Endothelial cell of umbilical vein (primary cell): ENCODE data around the gene VCAN. TPM values are rescaled to one million over a fixed set of nuclear protein-coding genes. Genes with fewer than 3 reads are reported as not detected.

ENCODE experiments used
- BruUV-seq: library from RNA; stranded (reverse); fragments of 400-500 nt; replicated peaks from 2 replicates; lab custom pipeline; 2021; lab: Mats Ljungman, UMichigan
- CTCF ChIA-PET: fragments of 300-600, 350-600 bp; sonication (Branson Sonifier 250); formaldehyde crosslinking; loops from one replicate; lab custom pipeline; 2021; ENCODE audit warnings: antibody characterized with exemption, inconsistent platforms; lab: Charles Lee
- POLR2A ChIA-PET: fragments of 300-600, 350-600 bp; sonication (Branson Sonifier 250); formaldehyde crosslinking; loops from one replicate; lab custom pipeline; 2021; ENCODE audit warnings: antibody characterized with exemption, inconsistent platforms; lab: Charles Lee
- DNase-seq: peaks from one replicate; pipeline ENCODE4 v3.0.0-alpha.2; 2011; ENCODE audit warnings: low read depth, low spot score
- FAIRE-seq: peaks from 2 replicates; lab custom pipeline; 2011; peaks lifted over from hg19 to GRCh38; lab: Jason Lieb, UNC
- H2AFZ ChIP-seq: 2 replicates; pipeline ENCODE4 v1.6.0; 2012; ENCODE audit warnings: low read depth, low read length, control low read depth, inconsistent platforms
- H3K27ac ChIP-seq: 2 replicates; pipeline ENCODE4 v1.5.1; 2011; ENCODE audit warnings: low read depth, mild to moderate bottlenecking, control low read depth, low read length, moderate library complexity; ENCODE audit not compliant: insufficient read depth
- H3K27me3 ChIP-seq, 2 experiments: 2 replicates each; pipeline versions ENCODE4 v1.6.0 to v1.6.1; 2011; ENCODE audit warnings: low read length in 2 of 2, mixed read lengths in 1 of 2; ENCODE audit not compliant: control insufficient read depth in 2 of 2, insufficient read depth in 2 of 2
- H3K36me3 ChIP-seq, 2 experiments: 2 replicates in 1 of 2; 3 replicates in 1 of 2; pipeline ENCODE4 v1.5.1; 2011; ENCODE audit warnings: low read length in 2 of 2, mild to moderate bottlenecking in 1 of 2, moderate library complexity in 1 of 2; ENCODE audit not compliant: control insufficient read depth in 2 of 2, insufficient read depth in 2 of 2; ENCODE audit errors: extremely low read depth in 1 of 2
- H3K4me1 ChIP-seq: 3 replicates; pipeline ENCODE4 v1.5.1; 2011; ENCODE audit warnings: mild to moderate bottlenecking, low read length; ENCODE audit not compliant: control insufficient read depth, insufficient read depth; ENCODE audit errors: extremely low read depth
- H3K4me2 ChIP-seq: 2 replicates; pipeline ENCODE4 v1.6.1; 2011; ENCODE audit warnings: low read length, control low read depth, mixed read lengths; ENCODE audit not compliant: insufficient read depth
- H3K4me3 ChIP-seq, 3 experiments: fragments of 200-600 bp in 1 of 3; sonication (generic), shearing (Covaris generic) in 1 of 3; replicated peaks in 1 of 3; 2 replicates each; pipeline ENCODE4 v1.5.1; 2011 to 2016; ENCODE audit warnings: control low read depth in 3 of 3, low read length in 3 of 3, mild to moderate bottlenecking in 2 of 3, inconsistent platforms in 1 of 3, low read depth in 1 of 3, moderate library complexity in 1 of 3; ENCODE audit not compliant: insufficient read depth in 1 of 3
- H3K79me2 ChIP-seq: 2 replicates; pipeline ENCODE4 v1.6.0; 2012; ENCODE audit warnings: low read length, inconsistent platforms; ENCODE audit not compliant: control insufficient read depth, insufficient read depth
- H3K9ac ChIP-seq: replicated peaks from 2 replicates; pipeline ENCODE3; 2011; ENCODE audit warnings: low read length, control low read depth; ENCODE audit not compliant: insufficient read depth; ENCODE audit errors: extremely low read depth
- H3K9me1 ChIP-seq: replicated peaks from 3 replicates; pipeline ENCODE4 v1.6.0; 2011; ENCODE audit warnings: mild to moderate bottlenecking, low read length; ENCODE audit not compliant: control insufficient read depth, insufficient read depth; ENCODE audit errors: extremely low read depth
- H3K9me3 ChIP-seq: replicated peaks from 2 replicates; pipeline ENCODE4 v1.5.1; 2012; ENCODE audit warnings: low read length, inconsistent platforms; ENCODE audit not compliant: control insufficient read depth, insufficient read depth
- H4K20me1 ChIP-seq: replicated peaks from 2 replicates; pipeline ENCODE3; 2011; ENCODE audit warnings: mild to moderate bottlenecking, low read length; ENCODE audit not compliant: control insufficient read depth, insufficient read depth; ENCODE audit errors: extremely low read depth
- CTCF ChIP-seq, 2 donors: IDR thresholded peaks; 1 replicate in 1 of 2; 2 replicates in 1 of 2; pipeline ENCODE4 v1.5.1; 2011; ENCODE audit warnings: low read length in 2 of 2, mild to moderate bottlenecking in 2 of 2, moderate library complexity in 2 of 2, control low read depth in 1 of 2, inconsistent platforms in 1 of 2, low read depth in 1 of 2; ENCODE audit not compliant: insufficient read depth in 1 of 2; ENCODE audit errors: extremely low read depth in 1 of 2
- EZH2 ChIP-seq: IDR thresholded peaks from 2 replicates; pipeline ENCODE4 v1.6.1; 2012; ENCODE audit warnings: borderline replicate concordance, low read depth, mild to moderate bottlenecking, moderate library complexity, low read length, inconsistent platforms; ENCODE audit not compliant: severe bottlenecking
- FOS ChIP-seq: IDR thresholded peaks from 2 replicates; pipeline ENCODE4 v1.6.1; 2011; ENCODE audit warnings: mild to moderate bottlenecking, low read length, moderate library complexity, borderline replicate concordance; ENCODE audit not compliant: insufficient read depth
- GATA2 ChIP-seq: IDR thresholded peaks from 2 replicates; pipeline ENCODE4 v1.7.0; 2011; ENCODE audit warnings: low read depth, mild to moderate bottlenecking, moderate library complexity, mixed read lengths, low read length; ENCODE audit not compliant: insufficient read length, insufficient read depth
- JUN ChIP-seq: IDR thresholded peaks from 2 replicates; pipeline ENCODE4 v1.6.1; 2011; ENCODE audit warnings: borderline replicate concordance, low read depth; ENCODE audit not compliant: insufficient read length, insufficient read depth
- MYC ChIP-seq: IDR thresholded peaks from one replicate; pipeline ENCODE4 v1.6.1; 2011; ENCODE audit warnings: mild to moderate bottlenecking, low read depth, low read length
- POLR2A ChIP-seq: IDR thresholded peaks from 2 replicates; pipeline ENCODE4 v1.6.1; 2012; ENCODE audit warnings: low read depth, mild to moderate bottlenecking, control low read depth, low read length
- POLR2AphosphoS5 ChIP-seq: IDR thresholded peaks from 2 replicates; pipeline ENCODE4 v1.6.1; 2012; ENCODE audit warnings: low read depth, mild to moderate bottlenecking, control low read depth, low read length, moderate library complexity; ENCODE audit not compliant: insufficient read depth
- dilution Hi-C: fragments of 300-500 bp; cut with MboI; formaldehyde crosslinking; loops from one replicate; pipeline ENCODE4 v1.15.0; 2019; ENCODE audit warnings: low sequenced_read_pairs; ENCODE audit not compliant: extremely low pct_ligation_motif_present
- intact Hi-C: fragments of 100-400 bp; cut with micrococcal nuclease; formaldehyde crosslinking; loops from one replicate; pipeline ENCODE4 v1.10.0; 2022
- polyA plus RNA-seq, 4 experiments: library from polyadenylated mRNA; depleted of rRNA in 3 of 4; stranded (reverse) in 3 of 4; unstranded in 1 of 4; fragments of >200 nt; gene quantifications; 2 replicates each; pipeline versions ENCODE4 v1.2.1 to v1.2.3, GENCODE V29; 2011 to 2012; ENCODE audit warnings: missing spikeins in 1 of 4
- total RNA-seq: library from RNA; stranded (reverse); gene quantifications from 2 replicates; pipeline ENCODE4 v1.2.3, GENCODE V29; 2021
- TF ChIP-seq, protein P1 (sequence below): IDR thresholded peaks from 2 replicates; pipeline ENCODE4 v1.6.1; 2011; ENCODE audit not compliant: insufficient read depth, insufficient read length

Gene VCAN
- total and polyA plus RNA-seq, 2 donors (not counting 3 experiments of a cell fraction or from before 2014, with no cell fraction given): 0.35 to 1.2 TPM

GRCh38 chr5:83531661-83532060 is 60.1 kb downstream of the VCAN start:
- Histone ChIP-seq H2AFZ (no peak overlapping the region), H4K20me1 (no peaks in the 10 kb centered on the region), H3K79me2 (no peaks in the 10 kb centered on the region), H3K4me2 (no peak overlapping the region), H3K9me1 (no peaks in the 10 kb centered on the region), H3K9ac (no peak overlapping the region), H3K36me3 (no peaks in the 10 kb centered on the region), H3K4me1 (no peaks in the 10 kb centered on the region), H3K27me3 (peaks cover 0 to 6% of the 10 kb centered on the region in 2 experiments), H3K27ac (no peak overlapping the region), H3K4me3 (no peak overlapping the region), H3K9me3 (no peaks in the 10 kb centered on the region)
- intact Hi-C loops: no loop called here
- ChIA-PET CTCF (interaction anchor here (0.8 to 2.0 kb wide), 3 partner anchors 11 to 1167 kb away, joined by 3 to 5 read pairs (median 3); no protein-coding TSS in a partner anchor), POLR2A (no interaction called here)
- dilution Hi-C loops: no loop called here
- TF ChIP-seq CTCF (IDR thresholded peaks at IDR 0.05; ENCODE audit: extremely low read depth in 1 of 2, insufficient read depth in 1 of 2, low read depth in 1 of 2, low read length in 2 of 2) (no peak), EZH2 (no peak), JUN (no peak), FOS (no peak), MYC (no peak), POLR2A (no peak), GATA2 (no peak), POLR2AphosphoS5 (no peak)
- TF ChIP-seq, protein P1, sequence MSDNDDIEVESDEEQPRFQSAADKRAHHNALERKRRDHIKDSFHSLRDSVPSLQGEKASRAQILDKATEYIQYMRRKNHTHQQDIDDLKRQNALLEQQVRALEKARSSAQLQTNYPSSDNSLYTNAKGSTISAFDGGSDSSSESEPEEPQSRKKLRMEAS: no peak
- DNase-seq (no peak), FAIRE-seq (no peak)
- BruUV-seq: no TSS peak
